H4 (cell line): ENCODE measurements around the gene GPHN. TPM values are rescaled to one million over a fixed set of nuclear protein-coding genes. Genes with fewer than 3 reads are reported as not detected.

Experiments used
- DNase-seq: peaks from one replicate; pipeline ENCODE4 v3.0.0-alpha.2; 2015; ENCODE audit warnings: low spot score
- total RNA-seq: library from RNA; depleted of rRNA; stranded (reverse); fragments of >200 nt; shearing (Covaris generic); gene quantifications from 2 replicates; pipeline ENCODE4 v1.2.3, GENCODE V29; 2014; rRNA removed

The GPHN gene
- total RNA-seq, 1 experiment from 2014 or later: 11.6 TPM

- DNase-seq: peak; percentile 69
Observed at GRCh38 chr14:67221248-67221981, 713.5 kb downstream of the GPHN start.

- DNase-seq: no peak
Observed at GRCh38 chr14:67221982-67222328, 714.0 kb downstream of the GPHN start.

- no peak for DNase-seq
Observed at GRCh38 chr14:67225523-67225922, 717.6 kb downstream of the GPHN start.

GRCh38 chr14:67228325-67228984 lies 720.5 kb downstream of the GPHN start:
- no peak for DNase-seq

Other genes starting within 250 kb of the GPHN start
- gene CCDC196, start 21.8 kb upstream of the GPHN start, total RNA-seq: not detected in 2 replicates